ENCODE results near the gene TANGO2. TPM values are rescaled to one million over a fixed set of nuclear protein-coding genes. Genes with fewer than 3 reads are reported as not detected.
A peak's percentile ranks its signal among the peaks of the same experiment; 100 is the strongest.

Gene TANGO2
- total RNA-seq, 2 donors from 2014 or later: 10.5 to 19.7 TPM

GRCh38 chr22:20069331-20070042 lies 48.6 kb downstream of the TANGO2 start:
- no peaks in the 10 kb centered on the region for H3K27me3 ChIP-seq
- no peaks in the 10 kb centered on the region for H3K4me1 ChIP-seq
- ATAC-seq (no peak), DNase-seq (no peak)
- intact Hi-C loops (cut with DNase I): no loop called here
- no peak overlapping the region for H3K27ac ChIP-seq
- WGBS, 2 donors: 90% methylated on average over 7 of the region's 7 CpGs
- TF ChIP-seq CTCF (IDR thresholded peaks at IDR 0.05) (no peak), POLR2A (IDR thresholded peaks at IDR 0.05) (no peak)
- no peaks in the 10 kb centered on the region for H3K9me3 ChIP-seq
- no peak overlapping the region for H3K4me3 ChIP-seq
- H3K36me3 ChIP-seq (replicated peaks in 1 of 2; ENCODE audit: insufficient read depth in 1 of 2, low read depth in 2 of 2): no peaks in the 10 kb centered on the region

GRCh38 chr22:20071524-20071972 lies 50.6 kb downstream of the TANGO2 start:
- ATAC-seq (no peak), DNase-seq (no peak)
- intact Hi-C loops (cut with DNase I): no loop called here
- Histone ChIP-seq H3K36me3 (replicated peaks in 1 of 2; ENCODE audit: insufficient read depth in 1 of 2, low read depth in 2 of 2) (no peaks in the 10 kb centered on the region), H3K9me3 (no peaks in the 10 kb centered on the region), H3K27me3 (no peaks in the 10 kb centered on the region), H3K4me3 (no peak overlapping the region), H3K4me1 (no peaks in the 10 kb centered on the region), H3K27ac (no peak overlapping the region)
- TF ChIP-seq CTCF (IDR thresholded peaks at IDR 0.05): no peak
- no peak for TF ChIP-seq POLR2A (IDR thresholded peaks at IDR 0.05)
- WGBS, 2 donors: 80 to 82% methylated on average over 8 of the region's 8 CpGs

- TF ChIP-seq POLR2A (IDR thresholded peaks at IDR 0.05): no peak
- TF ChIP-seq CTCF (IDR thresholded peaks at IDR 0.05): no peak
- ATAC-seq: no peak
- no peaks in the 10 kb centered on the region for H3K9me3 ChIP-seq
- 49 to 57% methylated on average over 6 of the region's 6 CpGs for WGBS, 2 donors
- H3K4me3 ChIP-seq: no peak overlapping the region
- no peak overlapping the region for H3K27ac ChIP-seq
- no peak for DNase-seq
- H3K27me3 ChIP-seq: no peaks in the 10 kb centered on the region
- H3K4me1 ChIP-seq: peaks cover 17% of the 10 kb centered on the region
- H3K36me3 ChIP-seq (replicated peaks in 1 of 2; ENCODE audit: insufficient read depth in 1 of 2, low read depth in 2 of 2): no peaks in the 10 kb centered on the region
- intact Hi-C loops (cut with DNase I): no loop called here
Observed at GRCh38 chr22:20076627-20077172, 55.8 kb downstream of the TANGO2 start.

GRCh38 chr22:20079745-20080444 lies 59.0 kb downstream of the TANGO2 start, which contains the start of gene DGCR8:
Gene DGCR8 (plus strand): TSS chr22:20080241. CDS start chr22:20085964, 5,723 bp downstream.
- intact Hi-C loops (cut with DNase I): no loop called here
- peaks cover 48% of the 10 kb centered on the region for H3K4me1 ChIP-seq
- peak within 1 kb of the TSS; percentile 72 to 91 (median 84) for H3K27ac ChIP-seq
- H3K9me3 ChIP-seq: no peaks in the 10 kb centered on the region
- peak within 1 kb of the TSS; percentile 34 to 58 for H3K4me3 ChIP-seq
- DNase-seq: peak; percentile 93 to 96 (median 94)
- no peaks in the 10 kb centered on the region for H3K27me3 ChIP-seq
- ATAC-seq: peak; percentile 96
- H3K36me3 ChIP-seq (replicated peaks in 1 of 2; ENCODE audit: insufficient read depth in 1 of 2, low read depth in 2 of 2): no peaks in the 10 kb centered on the region
- WGBS, 2 donors: 0% methylated on average over 5 to 99 of the region's 100 CpGs
- TF ChIP-seq POLR2A (IDR thresholded peaks at IDR 0.05): peak; percentile 41 to 76 (median 75)
- peak in 3 of 7 experiments; percentile 1 to 21 (median 9) for TF ChIP-seq CTCF (IDR thresholded peaks at IDR 0.05)

Data from body of pancreas (tissue), 4 donors.